K562 (cell line): ENCODE data around the gene TEX28. TPM values are rescaled to one million over a fixed set of nuclear protein-coding genes. Genes with fewer than 3 reads are reported as not detected.

Source experiments
- ETS2 ChIP-seq: IDR thresholded peaks from 2 replicates; pipeline ENCODE4 v1.6.1; 2016; ENCODE audit warnings: borderline replicate concordance, missing genetic modification characterization, mild to moderate bottlenecking, moderate library complexity, missing compliant biosample characterization; ENCODE audit not compliant: poor library complexity, severe bottlenecking
- ZNF57 ChIP-seq: fragments of 450-650 bp; formaldehyde crosslinking; IDR thresholded peaks from 2 replicates; pipeline ENCODE4 v1.4.0; 2020; ENCODE audit warnings: mild to moderate bottlenecking, moderate library complexity
- polyA plus RNA-seq, 8 experiments: library from polyadenylated mRNA; depleted of rRNA in 4 of 8; stranded (reverse) in 5 of 8; unstranded in 3 of 8; fragments of >200 nt; fragmentation: Nextera tagmentation in 2 of 8; fragmentation: Illumina TruSeq in 1 of 8; extraction: Ambion mirVana in 2 of 8; extraction: Trizol in 1 of 8; gene quantifications; 2 replicates each; pipeline versions ENCODE4 v1.2.1 to v1.2.3, GENCODE V29; 2011 to 2014; ENCODE audit warnings: inconsistent platforms in 1 of 8, missing spikeins in 1 of 8
- total RNA-seq, 7 experiments: library from RNA; depleted of rRNA in 6 of 7; stranded (reverse); fragments of >200 nt in 6 of 7; fragmentation: Illumina TruSeq in 2 of 7; extraction: Trizol in 2 of 7; gene quantifications; 2 replicates each; pipeline versions ENCODE4 v1.2.1 to v1.2.3, GENCODE V29; 2011 to 2021; ENCODE audit warnings: low replicate concordance in 1 of 7
- TF ChIP-seq, protein P1 (sequence below): fragments of 450-650 bp; IDR thresholded peaks from 2 replicates; pipeline ENCODE4 v1.6.1; 2016; ENCODE audit warnings: low read depth
- TF ChIP-seq, protein P2 (sequence below): sonication (generic); formaldehyde crosslinking; IDR thresholded peaks from 2 replicates; pipeline ENCODE4 v1.8.1; 2022; ENCODE audit warnings: missing genetic modification reagents

TEX28 gene
- total and polyA plus RNA-seq, 9 of the 15 experiments (the other 6 are each of a cell fraction or from before 2014, with no cell fraction given): not detected

GRCh38 chrX:154322890-154323289, 28.0 kb upstream of the TEX28 start (continued):
- TF ChIP-seq, protein P1, sequence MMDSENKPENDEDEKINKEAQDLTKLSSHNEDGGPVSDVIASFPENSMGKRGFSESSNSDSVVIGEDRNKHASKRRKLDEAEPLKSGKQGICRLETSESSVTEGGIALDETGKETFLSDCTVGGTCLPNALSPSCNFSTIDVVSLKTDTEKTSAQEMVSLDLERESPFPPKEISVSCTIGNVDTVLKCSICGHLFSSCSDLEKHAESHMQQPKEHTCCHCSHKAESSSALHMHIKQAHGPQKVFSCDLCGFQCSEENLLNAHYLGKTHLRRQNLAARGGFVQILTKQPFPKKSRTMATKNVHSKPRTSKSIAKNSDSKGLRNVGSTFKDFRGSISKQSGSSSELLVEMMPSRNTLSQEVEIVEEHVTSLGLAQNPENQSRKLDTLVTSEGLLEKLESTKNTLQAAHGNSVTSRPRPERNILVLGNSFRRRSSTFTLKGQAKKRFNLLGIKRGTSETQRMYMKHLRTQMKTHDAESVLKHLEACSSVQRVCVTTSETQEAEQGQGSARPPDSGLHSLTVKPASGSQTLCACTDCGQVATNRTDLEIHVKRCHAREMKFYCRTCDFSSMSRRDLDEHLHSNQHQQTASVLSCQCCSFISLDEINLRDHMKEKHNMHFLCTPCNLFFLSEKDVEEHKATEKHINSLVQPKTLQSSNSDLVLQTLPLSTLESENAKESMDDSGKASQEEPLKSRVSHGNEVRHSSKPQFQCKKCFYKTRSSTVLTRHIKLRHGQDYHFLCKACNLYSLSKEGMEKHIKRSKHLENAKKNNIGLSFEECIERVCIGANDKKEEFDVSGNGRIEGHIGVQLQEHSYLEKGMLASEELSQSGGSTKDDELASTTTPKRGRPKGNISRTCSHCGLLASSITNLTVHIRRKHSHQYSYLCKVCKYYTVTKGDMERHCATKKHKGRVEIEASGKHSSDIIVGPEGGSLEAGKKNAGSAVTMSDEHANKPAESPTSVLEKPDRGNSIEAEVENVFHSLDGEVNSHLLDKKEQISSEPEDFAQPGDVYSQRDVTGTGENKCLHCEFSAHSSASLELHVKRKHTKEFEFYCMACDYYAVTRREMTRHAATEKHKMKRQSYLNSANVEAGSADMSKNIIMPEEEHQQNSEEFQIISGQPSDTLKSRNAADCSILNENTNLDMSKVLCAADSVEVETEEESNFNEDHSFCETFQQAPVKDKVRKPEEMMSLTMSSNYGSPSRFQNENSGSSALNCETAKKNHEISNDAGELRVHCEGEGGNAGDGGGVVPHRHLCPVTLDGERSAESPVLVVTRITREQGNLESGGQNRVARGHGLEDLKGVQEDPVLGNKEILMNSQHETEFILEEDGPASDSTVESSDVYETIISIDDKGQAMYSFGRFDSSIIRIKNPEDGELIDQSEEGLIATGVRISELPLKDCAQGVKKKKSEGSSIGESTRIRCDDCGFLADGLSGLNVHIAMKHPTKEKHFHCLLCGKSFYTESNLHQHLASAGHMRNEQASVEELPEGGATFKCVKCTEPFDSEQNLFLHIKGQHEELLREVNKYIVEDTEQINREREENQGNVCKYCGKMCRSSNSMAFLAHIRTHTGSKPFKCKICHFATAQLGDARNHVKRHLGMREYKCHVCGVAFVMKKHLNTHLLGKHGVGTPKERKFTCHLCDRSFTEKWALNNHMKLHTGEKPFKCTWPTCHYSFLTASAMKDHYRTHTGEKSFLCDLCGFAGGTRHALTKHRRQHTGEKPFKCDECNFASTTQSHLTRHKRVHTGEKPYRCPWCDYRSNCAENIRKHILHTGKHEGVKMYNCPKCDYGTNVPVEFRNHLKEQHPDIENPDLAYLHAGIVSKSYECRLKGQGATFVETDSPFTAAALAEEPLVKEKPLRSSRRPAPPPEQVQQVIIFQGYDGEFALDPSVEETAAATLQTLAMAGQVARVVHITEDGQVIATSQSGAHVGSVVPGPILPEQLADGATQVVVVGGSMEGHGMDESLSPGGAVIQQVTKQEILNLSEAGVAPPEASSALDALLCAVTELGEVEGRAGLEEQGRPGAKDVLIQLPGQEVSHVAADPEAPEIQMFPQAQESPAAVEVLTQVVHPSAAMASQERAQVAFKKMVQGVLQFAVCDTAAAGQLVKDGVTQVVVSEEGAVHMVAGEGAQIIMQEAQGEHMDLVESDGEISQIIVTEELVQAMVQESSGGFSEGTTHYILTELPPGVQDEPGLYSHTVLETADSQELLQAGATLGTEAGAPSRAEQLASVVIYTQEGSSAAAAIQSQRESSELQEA: no peak
- TF ChIP-seq, protein P2, sequence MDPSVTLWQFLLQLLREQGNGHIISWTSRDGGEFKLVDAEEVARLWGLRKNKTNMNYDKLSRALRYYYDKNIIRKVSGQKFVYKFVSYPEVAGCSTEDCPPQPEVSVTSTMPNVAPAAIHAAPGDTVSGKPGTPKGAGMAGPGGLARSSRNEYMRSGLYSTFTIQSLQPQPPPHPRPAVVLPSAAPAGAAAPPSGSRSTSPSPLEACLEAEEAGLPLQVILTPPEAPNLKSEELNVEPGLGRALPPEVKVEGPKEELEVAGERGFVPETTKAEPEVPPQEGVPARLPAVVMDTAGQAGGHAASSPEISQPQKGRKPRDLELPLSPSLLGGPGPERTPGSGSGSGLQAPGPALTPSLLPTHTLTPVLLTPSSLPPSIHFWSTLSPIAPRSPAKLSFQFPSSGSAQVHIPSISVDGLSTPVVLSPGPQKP (CRISPR knock-in tag): no peak
- TF ChIP-seq ZNF57 (CRISPR knock-in tag) (no peak), ETS2 (tag) (no peak)
